Mesendoderm (in vitro differentiated cells): ENCODE measurements around the gene MYPN.

Source experiments
- DNase-seq: peaks from one replicate; pipeline ENCODE4 v3.0.0; 2013
- H2AK5ac ChIP-seq: 2 replicates; pipeline ENCODE4 v1.6.1; 2013; ENCODE audit warnings: low read length, inconsistent platforms
- H2BK120ac ChIP-seq: 2 replicates; pipeline ENCODE4 v1.6.1; 2013; ENCODE audit warnings: low read depth, mild to moderate bottlenecking, low read length, moderate library complexity, mixed read lengths
- H2BK15ac ChIP-seq: replicated peaks from 2 replicates; pipeline ENCODE4 v1.6.1; 2013; ENCODE audit warnings: low read depth, mild to moderate bottlenecking, moderate library complexity
- H2BK5ac ChIP-seq: 2 replicates; pipeline ENCODE4 v1.6.1; 2013; ENCODE audit warnings: low read length, inconsistent platforms
- H3K18ac ChIP-seq: 2 replicates; pipeline ENCODE4 v1.6.1; 2013; ENCODE audit warnings: mild to moderate bottlenecking, low read length, mixed read lengths
- H3K23ac ChIP-seq: one replicate; pipeline ENCODE4 v1.6.1; 2013; ENCODE audit warnings: low read length
- H3K27ac ChIP-seq: 2 replicates; pipeline ENCODE4 v1.5.1; 2013; ENCODE audit warnings: low read depth, mild to moderate bottlenecking, inconsistent platforms, low read length, moderate library complexity
- H3K27me3 ChIP-seq: 2 replicates; pipeline ENCODE4 v1.6.1; 2013; ENCODE audit warnings: low read length, control low read depth, mild to moderate bottlenecking, inconsistent platforms; ENCODE audit not compliant: insufficient read depth, poor library complexity
- H3K36me3 ChIP-seq: 2 replicates; pipeline ENCODE4 v1.6.1; 2013; ENCODE audit warnings: low read length, inconsistent platforms; ENCODE audit not compliant: control insufficient read depth, insufficient read depth
- H3K4ac ChIP-seq: one replicate; pipeline ENCODE4 v1.6.1; 2013; ENCODE audit warnings: low read depth, mild to moderate bottlenecking, low read length, moderate library complexity
- H3K4me1 ChIP-seq: 2 replicates; pipeline ENCODE4 v1.6.1; 2013; ENCODE audit warnings: low read depth, low read length, inconsistent platforms; ENCODE audit not compliant: control insufficient read depth
- H3K4me2 ChIP-seq: 2 replicates; pipeline ENCODE4 v1.6.1; 2013; ENCODE audit warnings: low read length
- H3K4me3 ChIP-seq: 2 replicates; pipeline ENCODE4 v1.5.1; 2013; ENCODE audit warnings: mild to moderate bottlenecking, low read length
- H3K56ac ChIP-seq: one replicate; pipeline ENCODE4 v1.6.1; 2013; ENCODE audit warnings: low read length
- H3K79me1 ChIP-seq: 2 replicates; pipeline ENCODE4 v1.6.1; 2013; ENCODE audit warnings: low read length, inconsistent platforms
- H3K79me2 ChIP-seq: 2 replicates; pipeline ENCODE4 v1.6.1; 2013; ENCODE audit warnings: mild to moderate bottlenecking, low read length; ENCODE audit not compliant: control insufficient read depth, insufficient read depth
- H3K9ac ChIP-seq: 2 replicates; pipeline ENCODE4 v1.6.1; 2013; ENCODE audit warnings: low read length, inconsistent platforms
- H4K5ac ChIP-seq: one replicate; pipeline ENCODE4 v1.6.1; 2013; ENCODE audit warnings: low read length
- H4K8ac ChIP-seq: one replicate; pipeline ENCODE4 v1.6.1; 2013; ENCODE audit warnings: low read depth, mild to moderate bottlenecking, control low read depth, low read length, moderate library complexity
- WGBS: extraction: QIAGEN DNeasy Blood & Tissue Kit; methylation state at CpG from one replicate; pipeline ENCODE4 v1.1.7; 2013; ENCODE audit warnings: low lambda C conversion rate, missing lambda C conversion rate; ENCODE audit not compliant: insufficient coverage; ENCODE audit errors: extremely low coverage; 5-methylcytosine and 5-hydroxymethylcytosine counted together

The MYPN gene

DNA sequence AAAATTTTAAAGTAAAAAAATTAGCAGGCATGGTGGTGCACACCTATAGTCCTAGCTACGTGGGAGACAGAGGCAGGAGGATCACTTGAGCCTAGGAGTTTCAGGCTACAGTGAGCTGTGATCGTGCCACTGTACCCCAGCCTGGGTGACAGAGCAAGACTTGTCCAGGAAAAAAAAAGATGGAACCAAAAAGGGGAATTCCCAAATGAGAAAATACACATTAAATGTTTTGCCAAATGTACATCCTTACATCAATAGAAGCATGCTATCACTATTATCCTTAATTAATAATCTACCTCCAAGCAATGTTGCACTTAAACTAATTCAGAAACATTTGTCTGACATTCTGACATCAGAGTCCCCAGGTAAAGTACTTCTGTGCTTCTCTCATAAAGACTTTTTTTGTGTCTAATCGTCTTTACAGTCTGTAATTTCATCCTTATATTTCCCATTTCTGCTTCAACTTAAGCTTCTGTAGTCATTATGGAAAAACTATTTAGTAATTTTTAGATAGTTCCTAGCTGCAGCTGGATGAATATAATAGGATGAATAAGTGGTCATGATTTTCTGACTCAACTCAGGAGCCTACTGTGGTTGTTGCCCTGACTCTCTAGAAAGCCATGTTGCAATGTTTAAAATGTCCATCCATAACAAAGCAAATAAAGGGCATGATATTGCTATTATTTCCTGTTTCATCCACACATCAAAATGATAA lies 57.7 kb downstream of the MYPN start:
- H3K36me3 ChIP-seq, result no peaks in the 10 kb centered on the region
- H3K23ac ChIP-seq, result no peak overlapping the region
- H3K27ac ChIP-seq, result no peak overlapping the region
- H3K79me2 ChIP-seq, result no peaks in the 10 kb centered on the region
- H3K4me1 ChIP-seq, result no peaks in the 10 kb centered on the region
- no peak overlapping the region for H3K4ac ChIP-seq
- H3K4me3 ChIP-seq, result no peak overlapping the region
- H3K4me2 ChIP-seq, result no peak overlapping the region
- no CpG with 5 or more reads among the region's 3 CpGs for whole genome bisulfite sequencing
- H3K79me1 ChIP-seq, result no peaks in the 10 kb centered on the region
- no peaks in the 10 kb centered on the region for H3K27me3 ChIP-seq
- H4K8ac ChIP-seq, result no peak overlapping the region
- no peak overlapping the region for H2AK5ac ChIP-seq
- no peak overlapping the region for H3K18ac ChIP-seq
- no peak overlapping the region for H2BK15ac ChIP-seq
- no peak overlapping the region for H3K56ac ChIP-seq
- no peak overlapping the region for H2BK5ac ChIP-seq
- DNase-seq, result no peak
- H2BK120ac ChIP-seq, result no peak overlapping the region
- H4K5ac ChIP-seq, result no peak overlapping the region
- no peak overlapping the region for H3K9ac ChIP-seq

DNA sequence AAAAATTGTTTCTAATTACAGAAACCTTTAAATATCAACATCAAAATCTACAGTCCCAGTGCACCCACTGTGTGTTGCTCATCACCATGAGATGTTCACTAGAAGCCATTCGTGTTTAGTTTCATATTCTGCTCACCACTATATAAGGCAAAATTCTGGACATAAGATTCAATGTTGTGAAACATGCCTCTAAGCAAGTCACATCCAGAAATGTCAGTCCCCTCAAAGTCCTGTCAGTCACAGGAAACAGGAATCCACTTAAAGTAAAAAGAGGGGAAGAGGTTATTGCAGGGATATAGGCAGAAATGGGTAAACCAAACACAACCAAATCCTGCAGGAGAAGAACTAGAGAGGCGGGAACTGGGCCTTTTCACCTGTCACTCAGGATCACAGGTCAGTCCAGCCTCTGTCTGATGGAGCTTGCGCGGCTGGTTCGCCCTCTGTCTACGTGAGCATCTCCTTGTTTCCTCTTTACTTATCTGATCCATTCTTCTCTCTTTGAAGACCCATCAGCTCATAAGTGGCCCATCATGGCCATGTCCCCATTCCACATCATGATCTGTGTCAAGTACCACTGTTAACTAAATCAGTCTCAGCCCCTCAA lies 58.4 kb downstream of the MYPN start:
- Histone ChIP-seq H3K18ac (no peak overlapping the region), H3K27me3 (no peaks in the 10 kb centered on the region), H3K36me3 (no peaks in the 10 kb centered on the region), H3K4me1 (no peaks in the 10 kb centered on the region), H3K56ac (no peak overlapping the region), H4K8ac (no peak overlapping the region), H3K23ac (no peak overlapping the region), H3K9ac (no peak overlapping the region), H3K4me2 (no peak overlapping the region), H4K5ac (no peak overlapping the region), H3K27ac (no peak overlapping the region), H2BK15ac (no peak overlapping the region), H3K4me3 (no peak overlapping the region), H3K79me1 (no peaks in the 10 kb centered on the region), H2BK5ac (no peak overlapping the region), H3K4ac (no peak overlapping the region), H3K79me2 (no peaks in the 10 kb centered on the region), H2BK120ac (no peak overlapping the region), H2AK5ac (no peak overlapping the region)
- DNase-seq, result no peak
- WGBS, result no CpG with 5 or more reads among the region's 6 CpGs

DNA sequence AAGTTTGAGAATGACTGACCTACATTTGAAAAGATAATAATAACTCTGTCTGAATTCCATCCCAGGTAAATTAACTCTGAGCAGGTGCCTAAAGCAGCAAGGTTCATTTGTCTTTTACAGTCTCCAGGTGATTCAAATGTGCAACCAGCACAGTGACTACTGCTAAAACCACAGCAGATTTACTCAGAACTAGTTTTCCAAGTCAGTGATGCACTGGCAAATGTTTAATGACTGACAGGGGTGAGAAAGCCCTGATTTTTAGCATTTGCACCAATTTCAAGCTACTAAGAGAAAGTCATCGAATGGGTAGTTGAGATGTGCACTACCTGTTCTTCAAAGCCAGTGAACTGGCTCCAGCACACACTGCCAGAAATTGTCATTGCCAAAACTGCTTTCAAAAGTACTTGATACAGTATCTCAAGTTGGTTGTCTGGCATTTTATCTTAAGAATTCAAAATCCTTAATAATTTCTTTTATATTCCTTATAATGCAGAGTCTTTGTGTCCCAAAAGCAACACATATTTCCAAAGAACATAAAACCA lies 62.3 kb downstream of the MYPN start:
- Histone ChIP-seq H3K4me3 (no peak overlapping the region), H3K23ac (no peak overlapping the region), H3K4me1 (no peaks in the 10 kb centered on the region), H4K5ac (no peak overlapping the region), H3K4ac (no peak overlapping the region), H2BK120ac (no peak overlapping the region), H3K9ac (no peak overlapping the region), H2AK5ac (no peak overlapping the region), H3K18ac (no peak overlapping the region), H3K4me2 (no peak overlapping the region), H3K56ac (no peak overlapping the region), H2BK5ac (no peak overlapping the region), H3K79me1 (no peaks in the 10 kb centered on the region), H3K36me3 (no peaks in the 10 kb centered on the region), H3K27ac (no peak overlapping the region), H4K8ac (no peak overlapping the region), H2BK15ac (no peak overlapping the region), H3K27me3 (no peaks in the 10 kb centered on the region), H3K79me2 (no peaks in the 10 kb centered on the region)
- no peak for DNase-seq
- no CpG with 5 or more reads among the region's 1 CpG for WGBS

DNA sequence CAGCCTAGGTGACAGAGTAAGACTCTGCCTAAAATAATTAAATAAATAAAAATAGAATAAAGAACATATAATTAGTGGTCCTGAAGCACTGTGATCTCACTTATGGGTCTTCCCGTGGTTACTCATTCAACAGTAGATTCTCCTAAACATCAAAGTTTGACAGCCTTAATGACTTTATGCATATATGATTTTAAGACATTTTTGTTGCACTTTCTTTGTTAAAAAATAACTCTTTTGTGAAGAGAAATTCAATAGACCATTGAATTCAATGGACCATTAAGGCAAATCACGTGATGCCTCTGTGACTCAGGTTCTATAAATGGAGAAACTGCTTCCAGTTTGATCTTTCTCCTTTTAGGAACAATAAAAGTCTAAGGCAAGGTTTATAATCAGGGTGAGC lies 63.0 kb downstream of the MYPN start:
- no CpG with 5 or more reads among the region's 2 CpGs for WGBS

DNA sequence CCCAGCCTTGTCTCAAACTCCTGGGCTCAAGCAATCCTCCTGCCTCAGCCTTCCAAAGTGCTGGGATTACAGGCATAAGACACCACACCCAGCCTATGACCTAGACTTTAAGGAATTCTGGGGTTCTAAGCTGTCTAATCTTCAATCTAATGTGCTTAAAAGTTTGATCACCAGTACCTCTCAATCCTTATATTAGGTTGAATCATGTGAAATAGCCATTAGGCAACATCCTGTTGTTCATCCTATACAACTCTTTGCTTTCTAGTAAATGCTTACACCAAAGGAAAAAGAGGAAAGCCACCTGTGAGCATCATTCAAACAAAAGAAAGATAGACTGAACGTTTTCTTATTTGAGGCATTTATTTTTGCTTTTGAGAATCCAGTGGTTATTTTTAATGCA lies 66.7 kb downstream of the MYPN start:
- Histone ChIP-seq H3K27ac (no peak overlapping the region), H3K79me1 (no peaks in the 10 kb centered on the region), H4K8ac (no peak overlapping the region), H4K5ac (no peak overlapping the region), H3K4me1 (no peaks in the 10 kb centered on the region), H2BK15ac (no peak overlapping the region), H3K56ac (no peak overlapping the region), H3K27me3 (no peaks in the 10 kb centered on the region), H2BK120ac (no peak overlapping the region), H3K23ac (no peak overlapping the region), H3K4me3 (no peak overlapping the region), H3K18ac (no peak overlapping the region), H2AK5ac (no peak overlapping the region), H3K9ac (no peak overlapping the region), H3K4me2 (no peak overlapping the region), H3K4ac (no peak overlapping the region), H2BK5ac (no peak overlapping the region), H3K36me3 (no peaks in the 10 kb centered on the region), H3K79me2 (no peaks in the 10 kb centered on the region)
- no peak for DNase-seq
- WGBS, result no CpG with 5 or more reads among the region's 1 CpG

More for the DNA sequence above, 63.0 kb downstream of the MYPN start:
- Histone ChIP-seq H3K4me2 (no peak overlapping the region), H2BK120ac (no peak overlapping the region), H4K5ac (no peak overlapping the region), H3K79me2 (no peaks in the 10 kb centered on the region), H2BK5ac (no peak overlapping the region), H3K4ac (no peak overlapping the region), H3K4me1 (no peaks in the 10 kb centered on the region), H3K23ac (no peak overlapping the region), H3K56ac (no peak overlapping the region), H3K9ac (no peak overlapping the region), H2AK5ac (no peak overlapping the region), H2BK15ac (no peak overlapping the region), H3K27me3 (no peaks in the 10 kb centered on the region), H3K27ac (no peak overlapping the region), H3K36me3 (no peaks in the 10 kb centered on the region), H4K8ac (no peak overlapping the region), H3K18ac (no peak overlapping the region), H3K79me1 (no peaks in the 10 kb centered on the region), H3K4me3 (no peak overlapping the region)
- no peak for DNase-seq
